ENCODE measurements around the gene ZBTB4. TPM values are rescaled to one million over a fixed set of nuclear protein-coding genes. Genes with fewer than 3 reads are reported as not detected.

ZBTB4 gene
- total and polyA plus RNA-seq, 9 of the 15 experiments (the other 6 are each of a cell fraction or from before 2014, with no cell fraction given), result 0.92 to 6.9 (median 3.3) TPM

DNA sequence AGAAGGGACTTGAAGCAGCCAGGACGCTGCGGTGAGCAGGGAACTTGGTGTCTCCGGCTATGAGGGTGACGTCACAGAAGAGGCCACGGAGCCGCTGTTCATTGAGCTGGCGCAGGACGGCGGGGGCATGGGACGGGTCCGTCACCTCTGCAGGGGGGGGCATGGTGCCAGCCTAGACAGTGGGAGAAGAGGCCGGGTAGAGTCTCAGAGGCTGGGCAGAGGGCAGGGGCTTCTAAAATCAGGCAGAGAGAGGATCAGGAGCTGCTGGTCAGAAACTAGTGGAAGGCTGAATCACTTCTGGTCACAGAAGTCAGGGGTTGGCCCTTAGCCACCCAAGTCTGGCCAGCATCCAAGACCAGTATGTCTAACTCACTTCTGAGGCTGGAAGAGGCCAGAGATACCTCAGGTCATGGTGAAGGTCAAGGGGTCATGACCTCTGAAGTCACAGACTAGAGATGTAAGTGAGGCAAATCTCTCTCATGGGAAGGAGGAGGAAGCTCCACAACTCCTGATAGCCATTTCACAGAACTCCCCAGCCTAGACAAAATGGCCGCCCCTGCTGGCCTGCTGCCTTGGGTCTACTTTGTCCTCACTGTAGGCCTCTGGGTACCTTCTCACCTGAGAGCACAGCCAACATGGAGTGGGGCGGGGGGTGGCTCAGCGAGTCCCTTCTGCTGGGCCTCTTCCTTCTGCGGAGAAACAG is 12.6 kb downstream of the ZBTB4 start (continued):
- TF ChIP-seq ZNF224 (CRISPR knock-in tag; IDR thresholded peaks at IDR 0.05), result no peak
- TF ChIP-seq BCL6 (CRISPR knock-in tag; IDR thresholded peaks at IDR 0.05), result no peak
- no peak for TF ChIP-seq CXXC5 (CRISPR knock-in tag; IDR thresholded peaks at IDR 0.05)
- TF ChIP-seq MCM5 (IDR thresholded peaks at IDR 0.05; ENCODE audit: low read depth), result no peak
- no peak for TF ChIP-seq POLR2AphosphoS5 (IDR thresholded peaks at IDR 0.05; ENCODE audit: control insufficient read depth, insufficient read depth, low read depth, low read length)
- TF ChIP-seq SIX5 (IDR thresholded peaks at IDR 0.05; ENCODE audit: borderline replicate concordance in 1 of 2, insufficient read depth in 1 of 2, low read depth in 1 of 2, low read length in 2 of 2), result no peak
- no peak for TF ChIP-seq SNRNP70 (optimal IDR thresholded peaks at IDR 0.05; ENCODE audit: low read depth, low read length)
- TF ChIP-seq ATF7 (IDR thresholded peaks at IDR 0.05), result peak; percentile 45; the same call in 1 of the 2 replicates
- no peak for TF ChIP-seq NCOA2 (IDR thresholded peaks at IDR 0.05; ENCODE audit: partially characterized antibody in 2 of 2)
- no peak for TF ChIP-seq ZNF121 (CRISPR knock-in tag; conservative IDR thresholded peaks at IDR 0.05)
- TF ChIP-seq, protein P1, sequence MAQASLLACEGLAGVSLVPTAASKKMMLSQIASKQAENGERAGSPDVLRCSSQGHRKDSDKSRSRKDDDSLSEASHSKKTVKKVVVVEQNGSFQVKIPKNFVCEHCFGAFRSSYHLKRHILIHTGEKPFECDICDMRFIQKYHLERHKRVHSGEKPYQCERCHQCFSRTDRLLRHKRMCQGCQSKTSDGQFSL (CRISPR knock-in tag; IDR thresholded peaks at IDR 0.05), result no peak
- TF ChIP-seq, protein P1 (tag; IDR thresholded peaks at IDR 0.05), result no peak
- no peak for TF ChIP-seq SETDB1 (IDR thresholded peaks at IDR 0.05; ENCODE audit: low read length)
- TF ChIP-seq NCOR1 (IDR thresholded peaks at IDR 0.05), result no peak
- no peak for TF ChIP-seq KLF16 (IDR thresholded peaks at IDR 0.05)
- no peak for TF ChIP-seq ZC3H8 (IDR thresholded peaks at IDR 0.05)
- TF ChIP-seq FOXJ2 (tag; IDR thresholded peaks at IDR 0.05), result no peak
- no peak for TF ChIP-seq NEUROD1 (IDR thresholded peaks at IDR 0.05; ENCODE audit: borderline replicate concordance, low read depth, low read length, partially characterized antibody)
- TF ChIP-seq NFIC (IDR thresholded peaks at IDR 0.05), result peak; percentile 94
- no peak for TF ChIP-seq SUPT5H (IDR thresholded peaks at IDR 0.05)
- TF ChIP-seq ZNF830 (CRISPR knock-in tag; IDR thresholded peaks at IDR 0.05), result no peak
- no peak for TF ChIP-seq DACH1 (IDR thresholded peaks at IDR 0.05; ENCODE audit: partially characterized antibody)
- TF ChIP-seq, protein P2, sequence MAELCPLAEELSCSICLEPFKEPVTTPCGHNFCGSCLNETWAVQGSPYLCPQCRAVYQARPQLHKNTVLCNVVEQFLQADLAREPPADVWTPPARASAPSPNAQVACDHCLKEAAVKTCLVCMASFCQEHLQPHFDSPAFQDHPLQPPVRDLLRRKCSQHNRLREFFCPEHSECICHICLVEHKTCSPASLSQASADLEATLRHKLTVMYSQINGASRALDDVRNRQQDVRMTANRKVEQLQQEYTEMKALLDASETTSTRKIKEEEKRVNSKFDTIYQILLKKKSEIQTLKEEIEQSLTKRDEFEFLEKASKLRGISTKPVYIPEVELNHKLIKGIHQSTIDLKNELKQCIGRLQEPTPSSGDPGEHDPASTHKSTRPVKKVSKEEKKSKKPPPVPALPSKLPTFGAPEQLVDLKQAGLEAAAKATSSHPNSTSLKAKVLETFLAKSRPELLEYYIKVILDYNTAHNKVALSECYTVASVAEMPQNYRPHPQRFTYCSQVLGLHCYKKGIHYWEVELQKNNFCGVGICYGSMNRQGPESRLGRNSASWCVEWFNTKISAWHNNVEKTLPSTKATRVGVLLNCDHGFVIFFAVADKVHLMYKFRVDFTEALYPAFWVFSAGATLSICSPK (IDR thresholded peaks at IDR 0.05; ENCODE audit: borderline replicate concordance), result no peak
- no peak for TF ChIP-seq EWSR1 (IDR thresholded peaks at IDR 0.05; ENCODE audit: borderline replicate concordance, low read depth, partially characterized antibody)
- TF ChIP-seq ZNF561 (CRISPR knock-in tag; conservative IDR thresholded peaks at IDR 0.05), result no peak
- TF ChIP-seq ZNF347 (CRISPR knock-in tag; IDR thresholded peaks at IDR 0.05; ENCODE audit: low read depth), result no peak
- TF ChIP-seq HDAC1 (IDR thresholded peaks at IDR 0.05), result peak in 1 of 2 experiments; percentile 47; a peak in 1 of 4 replicates
- peak; percentile 99 for TF ChIP-seq ESRRA (IDR thresholded peaks at IDR 0.05; ENCODE audit: borderline replicate concordance, low read depth)
- no peak for TF ChIP-seq SIRT6 (IDR thresholded peaks at IDR 0.05; ENCODE audit: low read depth, low read length)
- 0 out of 2 replicates have a peak, but pooled peaks have one; percentile 45 for TF ChIP-seq ZNF175 (CRISPR knock-in tag; IDR thresholded peaks at IDR 0.05; ENCODE audit: low read depth)
